Tibial nerve (tissue), 4 donors: ENCODE data around the gene DDOST. TPM values are rescaled to one million over a fixed set of nuclear protein-coding genes. Genes with fewer than 3 reads are reported as not detected.

Experiments
- DNase-seq, 2 donors: peaks; one replicate each; pipeline ENCODE4 v3.0.0-alpha.2; 2019; ENCODE audit warnings: low spot score in 2 of 2
- H3K27ac ChIP-seq, 4 donors: fragments of 200-600 bp; sonication (generic) in 3 of 4; one replicate each; pipeline ENCODE4 v1.5.1; 2017 to 2019; ENCODE audit warnings: mild to moderate bottlenecking in 1 of 4
- H3K27me3 ChIP-seq, 2 donors: fragments of 200-600 bp; sonication (generic) in 1 of 2; one replicate each; pipeline versions ENCODE4 v1.5.1 to v1.6.0; 2017 to 2019
- H3K36me3 ChIP-seq, 3 donors: fragments of 200-600 bp; sonication (generic); one replicate each; pipeline ENCODE4 v1.5.1; 2018 to 2019
- H3K4me1 ChIP-seq, 4 donors: fragments of 200-600 bp; sonication (generic) in 3 of 4; one replicate each; pipeline ENCODE4 v1.5.1; 2017 to 2019
- H3K4me3 ChIP-seq, 4 donors: fragments of 200-600 bp; sonication (generic) in 3 of 4; one replicate each; pipeline ENCODE4 v1.5.1; 2017 to 2019; ENCODE audit warnings: mild to moderate bottlenecking in 1 of 4, moderate library complexity in 1 of 4
- H3K9me3 ChIP-seq, 4 donors: fragments of 200-600 bp; sonication (generic) in 3 of 4; one replicate each; pipeline ENCODE4 v1.5.1; 2017 to 2019
- CTCF ChIP-seq, 5 experiments: fragments of 200-600 bp in 3 of 5; fragments of 450-650 bp in 2 of 5; sonication (generic) in 3 of 5; IDR thresholded peaks; one replicate each; pipeline ENCODE4 v1.5.1; 2016 to 2019; ENCODE audit warnings: antibody characterized with exemption in 5 of 5, mild to moderate bottlenecking in 3 of 5, moderate library complexity in 2 of 5
- EP300 ChIP-seq, 2 donors: sonication (generic); formaldehyde crosslinking; IDR thresholded peaks; one replicate each; pipeline ENCODE4 v1.6.1; 2017; ENCODE audit warnings: antibody characterized with exemption in 2 of 2, mild to moderate bottlenecking in 1 of 2
- POLR2A ChIP-seq, 2 donors: fragments of 450-650 bp; IDR thresholded peaks; one replicate each; pipeline ENCODE4 v1.6.1; 2017; ENCODE audit warnings: antibody characterized with exemption in 2 of 2, mild to moderate bottlenecking in 2 of 2, moderate library complexity in 2 of 2
- WGBS, 2 donors: methylation state at CpG; one replicate each; pipeline ENCODE4 v1.1.5; 2018; 5-methylcytosine and 5-hydroxymethylcytosine counted together
- total RNA-seq, 4 donors: library from RNA; depleted of rRNA; stranded (reverse); fragments of >200 nt; gene quantifications; one replicate each; pipeline ENCODE4 v1.1.0, GENCODE V29; 2016

Gene DDOST
- total RNA-seq, 4 donors from 2014 or later = 79.7 to 115 (median 99.6) TPM

- WGBS, 2 donors = 84 to 87% methylated on average over 14 of the region's 14 CpGs
- no peak for TF ChIP-seq POLR2A (IDR thresholded peaks at IDR 0.05)
- TF ChIP-seq CTCF (IDR thresholded peaks at IDR 0.05) = no peak
- no peak for TF ChIP-seq EP300 (IDR thresholded peaks at IDR 0.05)
- no peak for DNase-seq
Measured at GRCh38 chr1:20645414-20645813, 15.8 kb downstream of the DDOST start.

GRCh38 chr1:20644416-20644815 lies 16.8 kb downstream of the DDOST start:
- 89 to 94% methylated on average over 13 of the region's 13 CpGs for WGBS, 2 donors
- no peaks in the 10 kb centered on the region for H3K4me1 ChIP-seq
- DNase-seq = no peak
- peaks cover 4 to 100% (median 7%) of the 10 kb centered on the region in 3 donors for H3K36me3 ChIP-seq
- TF ChIP-seq POLR2A (IDR thresholded peaks at IDR 0.05) (no peak), EP300 (IDR thresholded peaks at IDR 0.05) (no peak), CTCF (IDR thresholded peaks at IDR 0.05) (no peak)
- H3K9me3 ChIP-seq = no peaks in the 10 kb centered on the region
- no peak overlapping the region for H3K27ac ChIP-seq
- H3K4me3 ChIP-seq = no peak overlapping the region
- no peaks in the 10 kb centered on the region for H3K27me3 ChIP-seq

More at GRCh38 chr1:20645414-20645813, 15.8 kb downstream of the DDOST start:
- H3K4me1 ChIP-seq = no peaks in the 10 kb centered on the region
- peaks cover 0 to 100% (median 7%) of the 10 kb centered on the region in 3 donors for H3K36me3 ChIP-seq
- no peak overlapping the region for H3K4me3 ChIP-seq
- no peaks in the 10 kb centered on the region for H3K9me3 ChIP-seq
- H3K27ac ChIP-seq = no peak overlapping the region
- H3K27me3 ChIP-seq = no peaks in the 10 kb centered on the region

GRCh38 chr1:20643080-20643479 lies 18.1 kb downstream of the DDOST start:
- no peaks in the 10 kb centered on the region for H3K27me3 ChIP-seq
- H3K27ac ChIP-seq = no peak overlapping the region
- TF ChIP-seq POLR2A (IDR thresholded peaks at IDR 0.05) (no peak), EP300 (IDR thresholded peaks at IDR 0.05) (no peak)
- H3K4me3 ChIP-seq = no peak overlapping the region
- no peaks in the 10 kb centered on the region for H3K4me1 ChIP-seq
- DNase-seq = no peak
- H3K36me3 ChIP-seq = peaks cover 6 to 100% (median 7%) of the 10 kb centered on the region in 3 donors
- WGBS, 2 donors = 64 to 81% methylated on average over 6 of the region's 6 CpGs
- H3K9me3 ChIP-seq = no peaks in the 10 kb centered on the region

- peaks cover 6 to 100% (median 7%) of the 10 kb centered on the region in 3 donors for H3K36me3 ChIP-seq
- TF ChIP-seq POLR2A (IDR thresholded peaks at IDR 0.05) (no peak), EP300 (IDR thresholded peaks at IDR 0.05) (no peak), CTCF (IDR thresholded peaks at IDR 0.05) (no peak)
- WGBS, 2 donors = 64 to 70% methylated on average over 9 to 10 of the region's 10 CpGs
Measured at GRCh38 chr1:20641975-20642374, 19.2 kb downstream of the DDOST start.

GRCh38 chr1:20640183-20640597 lies 21.0 kb downstream of the DDOST start:
- peaks cover 6 to 86% (median 7%) of the 10 kb centered on the region in 3 donors for H3K36me3 ChIP-seq

More at GRCh38 chr1:20641975-20642374, 19.2 kb downstream of the DDOST start:
- no peak overlapping the region for H3K4me3 ChIP-seq
- no peaks in the 10 kb centered on the region for H3K27me3 ChIP-seq
- H3K4me1 ChIP-seq = no peaks in the 10 kb centered on the region
- DNase-seq = no peak
- no peaks in the 10 kb centered on the region for H3K9me3 ChIP-seq
- H3K27ac ChIP-seq = no peak overlapping the region

More at GRCh38 chr1:20640183-20640597, 21.0 kb downstream of the DDOST start:
- Histone ChIP-seq H3K4me3 (no peak overlapping the region), H3K4me1 (peaks cover 0 to 13% (median under 1%) of the 10 kb centered on the region in 4 donors), H3K27ac (no peak overlapping the region), H3K9me3 (no peaks in the 10 kb centered on the region), H3K27me3 (no peaks in the 10 kb centered on the region)
- WGBS, 2 donors = 27% methylated on average over 6 of the region's 6 CpGs
- DNase-seq = peak in 1 of 2 donors; percentile 61
- TF ChIP-seq CTCF (IDR thresholded peaks at IDR 0.05) (peak; percentile 56 to 71 (median 67)), EP300 (IDR thresholded peaks at IDR 0.05) (no peak)
